ENCODE data around the gene GATAD2B. TPM values are rescaled to one million over a fixed set of nuclear protein-coding genes. Genes with fewer than 3 reads are reported as not detected.

GATAD2B gene
- total and polyA plus RNA-seq, 2 donors (not counting 1 experiment from before 2014, with no cell fraction given), result 4.8 to 5.2 TPM

DNA sequence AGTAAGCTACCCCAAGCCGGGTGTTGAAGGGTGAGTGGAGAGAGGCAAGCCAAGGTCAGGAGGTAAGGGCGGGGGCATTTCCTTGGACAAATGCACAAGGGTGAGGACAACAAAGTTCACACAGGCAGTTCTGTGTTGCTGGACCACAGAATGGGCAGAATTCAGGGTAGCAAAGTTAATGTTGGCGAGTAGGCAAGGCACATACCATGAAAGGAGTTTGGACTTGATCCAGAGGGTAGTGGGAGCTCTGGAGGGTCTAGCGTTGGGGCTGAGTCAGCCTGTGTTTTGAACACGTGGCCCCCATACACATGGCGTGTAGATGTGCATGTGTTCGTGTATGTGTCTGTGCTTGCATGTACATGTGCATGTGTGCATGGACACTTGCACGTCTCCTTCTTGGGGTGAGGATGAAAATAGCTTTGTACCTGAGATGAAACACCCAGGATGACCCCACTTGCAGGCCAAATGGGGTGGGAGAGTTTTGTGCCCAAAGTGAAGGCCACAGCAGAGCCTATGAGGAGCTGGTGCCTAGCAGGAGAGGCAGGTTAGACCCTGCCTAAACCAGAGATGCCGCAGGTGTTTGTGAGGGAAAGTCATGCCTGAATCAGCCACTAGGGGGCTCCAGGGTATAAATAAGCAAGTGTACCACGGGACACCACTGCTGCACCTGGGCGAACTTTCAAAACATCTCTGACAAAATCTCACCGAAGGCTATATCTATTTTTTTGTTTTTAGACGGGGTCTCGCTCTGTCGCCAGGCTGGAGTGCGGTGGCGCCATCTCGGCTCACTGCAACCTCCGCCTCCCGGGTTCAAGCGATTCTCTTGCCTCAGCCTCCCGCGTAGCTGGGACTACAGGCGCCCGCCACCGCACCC is 125.7 kb downstream of the GATAD2B start:
- H3K79me2 ChIP-seq (ENCODE audit: control insufficient read depth, insufficient read depth, low read length), result no peaks in the 10 kb centered on the region
- DNase-seq (ENCODE audit: low read depth in 2 of 2), result peak; percentile 42 to 71
- no peak overlapping the region for H2AFZ ChIP-seq (ENCODE audit: low read length)
- H3K27me3 ChIP-seq (ENCODE audit: control insufficient read depth, insufficient read depth, low read length), result no peaks in the 10 kb centered on the region
- H3K4me2 ChIP-seq (ENCODE audit: extremely low read depth, insufficient read depth, low read length), result no peak overlapping the region
- H3K36me3 ChIP-seq (ENCODE audit: control insufficient read depth, insufficient read depth, low read length), result no peaks in the 10 kb centered on the region
- no peak overlapping the region for H3K4me3 ChIP-seq (replicated peaks in 1 of 4; ENCODE audit: control extremely low read depth in 1 of 4, insufficient read depth in 1 of 4, low read depth in 3 of 4, low read length in 4 of 4)
- no peaks in the 10 kb centered on the region for H4K20me1 ChIP-seq (ENCODE audit: control insufficient read depth, extremely low read depth, insufficient read depth, low read length)
- no peaks in the 10 kb centered on the region for H3K4me1 ChIP-seq (ENCODE audit: control insufficient read depth, extremely low read depth, insufficient read depth, low read length)
- no peaks in the 10 kb centered on the region for H3K9me3 ChIP-seq (ENCODE audit: control insufficient read depth, insufficient read depth, low read depth, low read length)
- H3K9ac ChIP-seq (ENCODE audit: insufficient read depth, low read length), result no peak overlapping the region
- TF ChIP-seq, protein P1, sequence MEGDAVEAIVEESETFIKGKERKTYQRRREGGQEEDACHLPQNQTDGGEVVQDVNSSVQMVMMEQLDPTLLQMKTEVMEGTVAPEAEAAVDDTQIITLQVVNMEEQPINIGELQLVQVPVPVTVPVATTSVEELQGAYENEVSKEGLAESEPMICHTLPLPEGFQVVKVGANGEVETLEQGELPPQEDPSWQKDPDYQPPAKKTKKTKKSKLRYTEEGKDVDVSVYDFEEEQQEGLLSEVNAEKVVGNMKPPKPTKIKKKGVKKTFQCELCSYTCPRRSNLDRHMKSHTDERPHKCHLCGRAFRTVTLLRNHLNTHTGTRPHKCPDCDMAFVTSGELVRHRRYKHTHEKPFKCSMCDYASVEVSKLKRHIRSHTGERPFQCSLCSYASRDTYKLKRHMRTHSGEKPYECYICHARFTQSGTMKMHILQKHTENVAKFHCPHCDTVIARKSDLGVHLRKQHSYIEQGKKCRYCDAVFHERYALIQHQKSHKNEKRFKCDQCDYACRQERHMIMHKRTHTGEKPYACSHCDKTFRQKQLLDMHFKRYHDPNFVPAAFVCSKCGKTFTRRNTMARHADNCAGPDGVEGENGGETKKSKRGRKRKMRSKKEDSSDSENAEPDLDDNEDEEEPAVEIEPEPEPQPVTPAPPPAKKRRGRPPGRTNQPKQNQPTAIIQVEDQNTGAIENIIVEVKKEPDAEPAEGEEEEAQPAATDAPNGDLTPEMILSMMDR (conservative IDR thresholded peaks at IDR 0.05 in 1 of 2, IDR thresholded peaks at IDR 0.05 in 1 of 2; ENCODE audit: low read depth in 1 of 2, low read length in 2 of 2), result peak; percentile 75 to 83
- no peak for TF ChIP-seq EZH2 (IDR thresholded peaks at IDR 0.05; ENCODE audit: low read length, missing control alignments)
- no peak overlapping the region for H3K27ac ChIP-seq (ENCODE audit: insufficient read depth, low read length)

DNA sequence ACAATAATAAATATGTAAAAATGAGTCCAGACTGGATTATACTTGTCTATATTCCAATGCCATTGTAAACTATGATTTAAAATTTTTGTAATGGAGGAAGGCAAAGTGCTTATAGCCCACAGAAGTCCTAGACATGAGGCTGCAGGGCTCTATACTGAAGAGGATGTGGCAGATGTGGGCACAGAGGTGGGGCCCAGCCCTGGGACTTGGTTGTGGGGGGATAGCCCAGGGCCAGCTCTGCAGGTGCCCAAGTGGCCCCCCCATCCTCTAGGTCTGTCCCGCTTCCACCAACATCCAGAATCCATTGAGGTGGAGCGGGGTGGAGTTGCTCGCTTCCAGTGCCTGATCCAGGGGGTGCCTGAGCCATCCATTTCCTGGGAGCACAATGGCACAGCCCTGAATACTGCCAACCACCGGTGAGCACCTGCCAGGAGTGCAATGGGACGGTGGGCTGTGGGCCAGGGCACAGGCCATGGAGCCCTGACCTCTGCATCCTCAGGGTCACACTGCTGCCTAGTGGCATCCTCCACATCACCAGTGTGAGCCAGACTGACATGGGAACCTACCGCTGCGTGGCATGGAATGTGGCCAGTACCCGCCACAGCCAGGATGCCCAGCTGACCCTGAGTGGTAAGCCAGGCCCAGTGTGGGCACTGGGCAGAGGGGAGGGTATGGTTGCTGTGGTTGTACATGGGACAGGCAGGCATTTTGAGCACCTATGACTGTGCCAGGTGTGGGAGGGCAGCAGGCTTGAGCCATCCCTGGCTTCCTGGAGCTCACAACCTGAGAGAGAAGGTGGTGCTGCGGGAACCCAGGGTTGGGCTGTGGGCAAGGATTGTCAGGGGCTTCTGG is 126.6 kb downstream of the GATAD2B start:
- no peak overlapping the region for H3K4me2 ChIP-seq (ENCODE audit: extremely low read depth, insufficient read depth, low read length)
- no peak for TF ChIP-seq EZH2 (IDR thresholded peaks at IDR 0.05; ENCODE audit: low read length, missing control alignments)
- TF ChIP-seq, protein P1 (conservative IDR thresholded peaks at IDR 0.05 in 1 of 2, IDR thresholded peaks at IDR 0.05 in 1 of 2; ENCODE audit: low read depth in 1 of 2, low read length in 2 of 2), result no peak
- peaks cover 6% of the 10 kb centered on the region for H3K4me1 ChIP-seq (ENCODE audit: control insufficient read depth, extremely low read depth, insufficient read depth, low read length)
- H3K27me3 ChIP-seq (ENCODE audit: control insufficient read depth, insufficient read depth, low read length), result no peaks in the 10 kb centered on the region
- H3K9ac ChIP-seq (ENCODE audit: insufficient read depth, low read length), result no peak overlapping the region
- no peak overlapping the region for H2AFZ ChIP-seq (ENCODE audit: low read length)
- H3K79me2 ChIP-seq (ENCODE audit: control insufficient read depth, insufficient read depth, low read length), result no peaks in the 10 kb centered on the region
- no peaks in the 10 kb centered on the region for H3K36me3 ChIP-seq (ENCODE audit: control insufficient read depth, insufficient read depth, low read length)
- H3K9me3 ChIP-seq (ENCODE audit: control insufficient read depth, insufficient read depth, low read depth, low read length), result no peaks in the 10 kb centered on the region
- H3K27ac ChIP-seq (ENCODE audit: insufficient read depth, low read length), result no peak overlapping the region
- H3K4me3 ChIP-seq (replicated peaks in 1 of 4; ENCODE audit: control extremely low read depth in 1 of 4, insufficient read depth in 1 of 4, low read depth in 3 of 4, low read length in 4 of 4), result no peak overlapping the region
- DNase-seq (ENCODE audit: low read depth in 2 of 2), result no peak
- H4K20me1 ChIP-seq (ENCODE audit: control insufficient read depth, extremely low read depth, insufficient read depth, low read length), result no peaks in the 10 kb centered on the region

DNA sequence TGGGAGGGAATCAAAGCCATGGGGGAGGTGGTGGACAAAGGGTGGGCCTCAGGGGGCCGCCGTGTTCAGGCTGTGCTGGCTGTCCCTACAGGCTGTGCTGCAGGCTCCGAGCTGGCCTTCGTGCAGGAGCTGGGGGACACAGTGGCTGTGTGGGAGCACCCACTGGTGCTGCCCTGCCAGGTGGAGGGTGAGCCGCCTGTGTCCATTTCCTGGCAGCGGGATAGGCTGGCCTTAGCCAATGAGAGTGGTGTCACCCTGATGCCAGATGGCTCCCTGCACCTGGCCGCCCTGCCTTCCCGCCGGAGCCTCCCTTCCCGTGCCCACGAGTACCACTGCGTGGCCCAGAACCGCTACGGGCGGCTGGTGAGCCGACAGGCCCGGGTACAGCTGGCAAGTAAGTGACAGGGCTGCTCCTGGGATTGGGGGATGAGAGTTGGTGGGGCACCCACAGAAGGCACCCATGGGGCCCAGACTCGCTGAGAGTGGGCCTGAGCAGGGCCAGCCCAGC is 127.4 kb downstream of the GATAD2B start:
- H3K4me1 ChIP-seq (ENCODE audit: control insufficient read depth, extremely low read depth, insufficient read depth, low read length), result peaks cover 10% of the 10 kb centered on the region
- H2AFZ ChIP-seq (ENCODE audit: low read length), result no peak overlapping the region
- no peak overlapping the region for H3K4me2 ChIP-seq (ENCODE audit: extremely low read depth, insufficient read depth, low read length)
- no peaks in the 10 kb centered on the region for H4K20me1 ChIP-seq (ENCODE audit: control insufficient read depth, extremely low read depth, insufficient read depth, low read length)
- no peak overlapping the region for H3K27ac ChIP-seq (ENCODE audit: insufficient read depth, low read length)
- H3K36me3 ChIP-seq (ENCODE audit: control insufficient read depth, insufficient read depth, low read length), result no peaks in the 10 kb centered on the region
- H3K9ac ChIP-seq (ENCODE audit: insufficient read depth, low read length), result no peak overlapping the region
- H3K4me3 ChIP-seq (replicated peaks in 1 of 4; ENCODE audit: control extremely low read depth in 1 of 4, insufficient read depth in 1 of 4, low read depth in 3 of 4, low read length in 4 of 4), result no peak overlapping the region
- no peak for DNase-seq (ENCODE audit: low read depth in 2 of 2)
- TF ChIP-seq, protein P1 (conservative IDR thresholded peaks at IDR 0.05 in 1 of 2, IDR thresholded peaks at IDR 0.05 in 1 of 2; ENCODE audit: low read depth in 1 of 2, low read length in 2 of 2), result no peak
- no peak for TF ChIP-seq EZH2 (IDR thresholded peaks at IDR 0.05; ENCODE audit: low read length, missing control alignments)
- H3K27me3 ChIP-seq (ENCODE audit: control insufficient read depth, insufficient read depth, low read length), result no peaks in the 10 kb centered on the region
- no peaks in the 10 kb centered on the region for H3K9me3 ChIP-seq (ENCODE audit: control insufficient read depth, insufficient read depth, low read depth, low read length)
- H3K79me2 ChIP-seq (ENCODE audit: control insufficient read depth, insufficient read depth, low read length), result no peaks in the 10 kb centered on the region

All from fibroblast of lung (primary cell).